ENCODE measurements around the gene FYB2.

FYB2 gene

DNA sequence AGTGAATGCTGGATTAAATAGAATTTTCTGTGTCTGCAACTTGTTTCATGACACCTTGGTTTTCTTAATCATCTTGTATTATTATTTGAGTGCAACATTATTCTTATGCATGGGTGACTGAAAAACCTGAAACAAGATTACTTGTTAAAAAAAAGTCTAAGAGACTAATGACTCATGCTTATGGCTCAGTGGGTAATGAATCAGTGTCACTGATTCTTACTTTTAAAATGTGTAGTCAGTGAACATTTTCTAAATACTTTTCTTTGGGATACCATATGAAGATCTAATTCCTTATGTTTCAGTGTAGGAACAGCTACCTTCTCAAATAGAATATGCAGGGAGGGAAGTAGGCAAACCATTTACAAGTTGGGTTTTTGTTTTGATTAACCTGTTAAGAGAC is 108.6 kb downstream of the FYB2 start:
- no peak for DNase-seq

GRCh38 chr1:56709995-56710394 is 109.2 kb downstream of the FYB2 start:
- no peak for DNase-seq

DNA sequence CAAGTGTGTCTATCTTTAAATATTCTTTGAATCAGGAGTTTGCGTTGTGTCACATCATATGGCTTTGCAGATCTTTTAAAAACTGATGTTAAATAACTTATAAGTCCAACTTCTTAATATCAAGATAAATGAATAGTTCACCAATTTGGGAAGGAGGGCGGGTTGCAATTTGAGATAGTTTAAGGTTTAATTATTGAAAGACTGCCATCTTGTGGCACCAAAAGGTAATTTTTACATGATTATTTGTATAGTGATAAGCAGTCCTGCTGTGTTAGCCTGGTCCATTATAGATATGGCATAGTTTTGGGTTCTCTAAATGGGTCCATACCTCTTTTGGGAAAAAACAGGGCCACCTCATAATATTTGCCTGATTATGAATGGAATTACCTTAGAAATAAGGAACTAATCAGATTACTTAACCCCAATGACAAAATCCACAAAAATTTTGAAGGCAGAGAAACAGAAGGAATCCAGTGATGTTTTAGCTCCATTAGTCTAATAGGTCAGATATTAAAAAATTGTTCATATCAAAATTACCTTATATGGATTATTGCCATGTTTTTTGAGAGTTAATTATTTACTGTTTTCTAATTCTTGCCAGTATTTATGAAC is 109.8 kb downstream of the FYB2 start:
- DNase-seq: no peak

DNA sequence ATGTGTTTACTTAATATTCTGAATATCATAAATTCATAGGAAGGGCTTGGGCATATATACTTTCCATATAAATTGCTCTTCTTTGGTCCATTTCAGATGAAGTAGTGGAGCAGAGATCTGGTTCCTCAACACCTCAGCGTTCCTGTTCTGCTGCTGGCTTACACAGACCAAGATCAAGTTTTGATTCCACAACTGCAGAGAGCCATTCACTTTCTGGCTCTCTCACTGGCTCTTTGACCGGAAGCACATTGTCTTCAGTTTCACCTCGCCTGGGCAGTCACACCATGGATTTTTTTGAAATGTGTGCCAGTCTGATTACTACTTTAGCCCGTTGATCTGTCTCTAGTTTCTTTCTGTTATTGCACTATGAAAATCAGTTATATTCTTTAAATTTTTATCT is 111.8 kb downstream of the FYB2 start:
- DNase-seq: no peak

DNA sequence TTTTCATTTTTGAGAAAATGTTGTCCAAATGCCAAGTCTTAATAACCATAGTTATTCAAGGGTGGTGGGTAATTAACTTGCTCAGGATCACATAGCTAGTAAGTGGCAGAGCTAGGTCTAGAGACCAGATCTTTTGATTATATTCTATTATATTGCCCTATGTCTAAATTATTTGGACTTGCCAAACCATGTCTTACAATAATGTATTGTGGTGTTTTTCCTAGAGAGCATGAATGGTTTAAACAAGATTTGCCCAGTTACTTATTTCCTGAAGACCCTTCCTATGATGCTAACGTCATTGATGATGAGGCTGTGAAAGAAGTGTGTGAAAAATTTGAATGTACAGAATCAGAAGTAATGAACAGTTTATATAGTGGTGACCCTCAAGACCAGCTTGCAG is 115.5 kb downstream of the FYB2 start:
- no peak for DNase-seq

- DNase-seq: no peak
Observed at GRCh38 chr1:56696663-56697062, 122.5 kb downstream of the FYB2 start.

- no peak for DNase-seq
Observed at GRCh38 chr1:56688522-56689026, 130.6 kb downstream of the FYB2 start.

GRCh38 chr1:56686169-56686568 is 133.0 kb downstream of the FYB2 start:
- DNase-seq: no peak

DNA sequence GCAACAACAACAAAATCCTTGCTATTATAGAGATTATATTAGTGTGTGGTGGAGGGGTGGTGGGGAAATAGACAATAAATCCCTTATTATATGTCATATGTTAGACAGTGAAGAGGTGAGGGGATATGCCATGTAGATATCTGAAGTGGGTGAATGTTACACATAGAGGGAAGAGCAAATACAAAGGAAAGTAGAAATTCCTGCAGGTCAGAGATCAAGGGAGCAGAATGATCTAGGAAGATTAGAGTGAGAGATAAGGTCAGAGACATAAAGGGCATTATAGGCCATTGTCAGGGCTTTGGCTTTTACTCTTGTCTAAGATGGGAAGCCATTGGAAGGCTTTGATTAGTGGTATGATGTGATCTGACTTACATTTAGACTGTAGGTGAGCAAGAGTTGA is 135.6 kb downstream of the FYB2 start:
- no peak for DNase-seq

DNA sequence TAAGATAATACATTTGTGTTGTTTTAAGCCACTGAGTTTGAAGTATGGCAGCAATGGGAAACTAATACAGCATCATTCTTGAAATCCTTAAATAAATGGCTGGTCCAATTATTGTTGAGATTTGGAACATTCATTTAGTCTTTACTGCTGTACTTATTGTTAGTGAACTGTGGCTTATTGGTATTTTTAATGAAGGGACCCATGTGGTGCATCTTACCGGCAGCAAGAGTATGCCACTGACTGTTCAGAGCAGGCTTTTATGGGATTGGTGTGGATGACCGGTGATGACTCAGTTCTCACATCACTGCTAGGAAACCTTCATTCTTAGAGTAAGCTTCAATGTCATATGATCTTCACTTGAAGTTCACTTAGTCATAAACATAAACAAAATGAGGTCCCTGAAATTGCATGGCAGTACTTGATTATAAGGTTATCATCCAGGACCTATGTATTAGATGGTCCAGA is 142.6 kb downstream of the FYB2 start:
- no peak for DNase-seq

- no peak for DNase-seq
Observed at GRCh38 chr1:56675763-56676162, 143.4 kb downstream of the FYB2 start.

DNA sequence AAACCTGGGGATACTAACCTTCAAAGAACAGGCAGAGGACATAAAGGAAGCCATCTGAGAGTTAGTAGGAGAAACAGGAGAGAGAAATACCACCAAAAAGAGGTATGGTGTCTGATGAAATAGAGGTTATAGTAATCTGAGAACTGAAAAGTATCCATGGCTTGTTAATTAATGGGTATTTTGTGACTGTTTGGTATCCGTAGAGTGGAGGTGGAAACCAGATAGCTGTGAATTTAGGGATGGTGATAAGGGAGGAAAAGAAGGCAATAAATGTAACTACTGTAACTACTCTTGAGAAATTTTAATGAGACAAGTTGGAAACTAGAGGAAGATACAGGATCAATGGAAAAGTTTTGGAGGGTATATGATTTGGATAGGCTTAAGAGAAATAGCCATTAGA is 146.6 kb downstream of the FYB2 start:
- no peak for DNase-seq

GRCh38 chr1:56671542-56671941 is 147.7 kb downstream of the FYB2 start:
- DNase-seq: no peak

DNA sequence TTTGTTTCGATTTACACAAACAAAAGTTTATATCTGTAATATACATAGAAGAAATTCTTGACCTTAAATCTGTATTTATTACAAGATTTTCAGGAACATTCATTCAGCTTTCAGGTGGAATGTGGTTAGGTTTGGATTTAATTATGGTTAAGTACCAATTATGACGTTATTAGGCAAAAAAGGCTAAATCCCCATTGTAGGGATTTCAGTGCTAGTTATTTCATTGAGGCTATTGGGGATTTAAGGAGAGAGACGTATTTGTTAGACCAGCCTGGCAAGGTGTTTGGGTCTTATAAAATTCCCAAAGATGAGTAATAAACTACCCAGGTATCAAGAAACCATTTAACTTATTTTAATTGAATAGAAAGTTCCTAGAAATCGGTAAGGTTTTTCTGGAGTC is 148.1 kb downstream of the FYB2 start:
- no peak for DNase-seq

GRCh38 chr1:56670350-56670749 is 148.9 kb downstream of the FYB2 start:
- DNase-seq: no peak

All from activated CD4-positive, alpha-beta T cell treated with anti-CD3 and anti-CD28 coated beads, Interleukin-2, amount 50 U/mL, for 1 hour (primary cell).